Activated CD4-positive, alpha-beta memory T cell treated with anti-CD3 and anti-CD28 coated beads for 36 hours (primary cell): ENCODE data around the gene FCRL6. TPM values are rescaled to one million over a fixed set of nuclear protein-coding genes. Genes with fewer than 3 reads are reported as not detected.

Source experiments
- CTCF ChIA-PET: fragments of 350-600 bp; sonication (Branson Sonifier 250); formaldehyde crosslinking; loops from one replicate; lab custom pipeline; 2021; ENCODE audit warnings: antibody characterized with exemption, inconsistent platforms; lab: Charles Lee
- POLR2A ChIA-PET: fragments of 350-600 bp; sonication (Branson Sonifier 250); formaldehyde crosslinking; loops from one replicate; lab custom pipeline; 2021; ENCODE audit warnings: antibody characterized with exemption; lab: Charles Lee
- DNase-seq: peaks from one replicate; pipeline ENCODE4 v3.0.0-alpha.2; 2020
- H3K27ac Mint-ChIP-seq: one replicate; pipeline ENCODE4 v1.8.0; 2021; ENCODE audit warnings: mixed read lengths
- H3K27me3 Mint-ChIP-seq: one replicate; pipeline ENCODE4 v1.8.0; 2021; ENCODE audit warnings: mixed read lengths
- H3K36me3 Mint-ChIP-seq: one replicate; pipeline ENCODE4 v1.8.0; 2021; ENCODE audit warnings: mixed read lengths
- H3K4me1 Mint-ChIP-seq: one replicate; pipeline ENCODE4 v1.8.0; 2021; ENCODE audit warnings: low read depth, mixed read lengths
- H3K4me3 Mint-ChIP-seq: one replicate; pipeline ENCODE4 v1.8.0; 2021; ENCODE audit warnings: mild to moderate bottlenecking, mixed read lengths
- H3K9me3 Mint-ChIP-seq: one replicate; pipeline ENCODE4 v1.8.0; 2021; ENCODE audit warnings: mixed read lengths
- intact Hi-C: fragments of 100-400 bp; cut with micrococcal nuclease; formaldehyde crosslinking; loops from one replicate; pipeline ENCODE4 v1.15.1; 2023
- total RNA-seq, 2 experiments: library from RNA; stranded (reverse); gene quantifications; one replicate each; pipeline ENCODE4 v1.2.3, GENCODE V29; 2021

The FCRL6 gene
- total RNA-seq, 2 experiments from 2014 or later: not detected

DNA sequence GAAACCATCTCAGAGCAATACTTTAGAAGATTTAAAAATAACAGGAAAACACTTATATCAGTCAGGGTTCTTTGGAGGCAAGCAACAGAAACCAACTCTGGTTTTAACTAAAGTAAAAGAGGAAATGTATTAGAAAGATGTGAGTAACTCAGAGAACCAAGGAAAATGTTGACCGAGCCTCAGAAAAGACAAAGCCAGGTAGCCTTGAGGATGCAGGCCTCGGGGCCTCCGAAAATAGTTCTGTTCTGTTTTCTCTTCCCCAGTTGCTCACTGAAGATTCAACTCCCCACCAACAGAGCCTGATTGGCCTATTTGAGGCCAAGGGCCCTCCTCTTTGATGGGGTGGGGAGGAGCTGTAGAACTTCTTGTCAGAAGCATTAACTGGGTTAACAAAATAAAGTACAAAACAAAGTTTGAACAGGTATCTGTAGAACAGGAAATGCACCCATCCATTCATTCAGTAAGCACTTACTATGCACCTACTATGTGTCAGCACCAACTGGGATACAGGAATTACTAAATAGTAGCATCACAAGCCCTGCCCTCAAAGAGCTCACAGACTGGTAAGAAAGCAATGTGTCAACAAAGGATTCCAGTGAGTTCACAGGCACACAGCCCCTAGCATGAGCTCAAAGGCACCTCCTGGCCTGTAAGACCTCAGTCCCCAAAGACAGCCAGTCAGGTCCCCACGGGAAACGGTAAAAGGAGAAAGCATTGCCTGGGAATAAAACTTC is 37.1 kb downstream of the FCRL6 start:
- no peak for DNase-seq
- intact Hi-C loops: loop anchor here (2.0 kb wide), 1 partner anchor 40 kb away; no protein-coding TSS in a partner anchor
- Mint-ChIP-seq H3K4me1 (peaks cover 19% of the 10 kb centered on the region), H3K9me3 (no peaks in the 10 kb centered on the region), H3K27ac (peak overlapping the region; percentile 57), H3K36me3 (no peaks in the 10 kb centered on the region), H3K27me3 (no peaks in the 10 kb centered on the region), H3K4me3 (no peak overlapping the region)
- ChIA-PET POLR2A (interaction anchor here (0.7 to 1.0 kb wide), 2 partner anchors 15 to 34 kb away, joined by 3 read pairs; no protein-coding TSS in a partner anchor), CTCF (no interaction called here)

- CTCF ChIA-PET: interaction anchor here (0.9 to 1.8 kb wide), 4 partner anchors 9 to 51 kb away, joined by 4 to 6 read pairs (median 6); no protein-coding TSS in a partner anchor
- no peak for DNase-seq
- Mint-ChIP-seq H3K36me3 (no peaks in the 10 kb centered on the region), H3K4me1 (peaks cover 19% of the 10 kb centered on the region), H3K9me3 (no peaks in the 10 kb centered on the region), H3K4me3 (no peak overlapping the region), H3K27me3 (no peaks in the 10 kb centered on the region), H3K27ac (no peak overlapping the region)
- POLR2A ChIA-PET: no interaction called here
- intact Hi-C loops: no loop called here
Measured at GRCh38 chr1:159841749-159842148, 39.6 kb downstream of the FCRL6 start.

DNA sequence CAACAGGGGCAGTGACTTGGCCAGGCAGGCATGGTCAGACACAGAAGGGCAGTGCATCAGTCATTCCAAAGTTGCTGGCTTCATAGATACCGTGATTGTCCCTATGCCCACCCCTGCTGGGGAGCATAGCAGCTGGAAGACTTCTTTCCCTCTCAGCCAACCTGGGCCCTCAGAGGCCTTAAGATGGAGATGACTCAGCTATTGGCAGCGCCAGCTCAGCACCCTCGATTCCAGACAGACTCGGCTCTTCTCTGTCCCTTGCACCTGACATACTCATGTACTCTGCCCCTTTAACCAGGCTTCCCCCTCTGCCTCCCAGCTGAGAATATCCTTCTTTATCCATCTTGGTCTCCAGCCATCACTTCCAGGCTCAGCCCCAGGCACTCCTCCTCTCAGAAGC is 41.3 kb downstream of the FCRL6 start:
- no peaks in the 10 kb centered on the region for H3K27me3 Mint-ChIP-seq
- intact Hi-C loops: no loop called here
- ChIA-PET CTCF (no interaction called here), POLR2A (no interaction called here)
- H3K9me3 Mint-ChIP-seq: no peaks in the 10 kb centered on the region
- H3K27ac Mint-ChIP-seq: no peak overlapping the region
- DNase-seq: no peak
- no peak overlapping the region for H3K4me3 Mint-ChIP-seq
- H3K4me1 Mint-ChIP-seq: peaks cover 16% of the 10 kb centered on the region
- no peaks in the 10 kb centered on the region for H3K36me3 Mint-ChIP-seq

GRCh38 chr1:159845751-159846629 is 43.8 kb downstream of the FCRL6 start:
- no peak overlapping the region for H3K27ac Mint-ChIP-seq
- H3K9me3 Mint-ChIP-seq: no peaks in the 10 kb centered on the region
- intact Hi-C loops: no loop called here
- DNase-seq: no peak
- H3K4me1 Mint-ChIP-seq: no peaks in the 10 kb centered on the region
- H3K36me3 Mint-ChIP-seq: no peaks in the 10 kb centered on the region
- ChIA-PET CTCF (no interaction called here), POLR2A (no interaction called here)
- no peak overlapping the region for H3K4me3 Mint-ChIP-seq
- no peaks in the 10 kb centered on the region for H3K27me3 Mint-ChIP-seq

GRCh38 chr1:159847231-159847630 is 45.1 kb downstream of the FCRL6 start:
- no peak overlapping the region for H3K4me3 Mint-ChIP-seq
- CTCF ChIA-PET: no interaction called here
- intact Hi-C loops: no loop called here
- no peak for DNase-seq
- no peaks in the 10 kb centered on the region for H3K4me1 Mint-ChIP-seq
- H3K27me3 Mint-ChIP-seq: no peaks in the 10 kb centered on the region
- no peak overlapping the region for H3K27ac Mint-ChIP-seq
- no peaks in the 10 kb centered on the region for H3K9me3 Mint-ChIP-seq
- POLR2A ChIA-PET: no interaction called here
- H3K36me3 Mint-ChIP-seq: no peaks in the 10 kb centered on the region

DNA sequence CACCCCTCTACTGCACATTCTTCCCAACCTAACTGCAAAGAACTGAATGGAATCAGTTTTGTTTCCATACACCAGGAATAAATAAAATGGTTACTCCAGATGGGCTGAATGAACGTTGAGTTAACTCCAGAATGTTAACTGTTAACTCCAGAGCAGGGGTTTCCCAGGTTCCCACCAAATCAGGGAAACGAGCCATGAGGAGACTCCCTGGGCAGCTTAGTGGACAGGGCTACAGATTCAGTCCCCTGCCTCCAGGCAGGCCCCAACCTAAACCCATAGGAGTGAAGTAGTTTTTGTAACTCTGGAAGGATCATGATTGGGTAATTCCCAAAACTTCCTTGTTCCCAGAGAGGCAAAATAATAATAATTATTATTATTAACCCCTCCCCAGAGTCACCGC is 46.2 kb downstream of the FCRL6 start:
- no peak overlapping the region for H3K4me3 Mint-ChIP-seq
- H3K36me3 Mint-ChIP-seq: no peaks in the 10 kb centered on the region
- POLR2A ChIA-PET: no interaction called here
- no peak overlapping the region for H3K27ac Mint-ChIP-seq
- no peaks in the 10 kb centered on the region for H3K9me3 Mint-ChIP-seq
- no peaks in the 10 kb centered on the region for H3K27me3 Mint-ChIP-seq
- H3K4me1 Mint-ChIP-seq: no peaks in the 10 kb centered on the region
- DNase-seq: no peak
- CTCF ChIA-PET: no interaction called here
- intact Hi-C loops: no loop called here

GRCh38 chr1:159849626-159850366 is 47.6 kb downstream of the FCRL6 start:
- Mint-ChIP-seq H3K4me3 (no peak overlapping the region), H3K4me1 (peaks cover 6% of the 10 kb centered on the region), H3K9me3 (no peaks in the 10 kb centered on the region), H3K27ac (no peak overlapping the region), H3K36me3 (no peaks in the 10 kb centered on the region), H3K27me3 (no peaks in the 10 kb centered on the region)
- CTCF ChIA-PET: interaction anchor here (1.3 to 3.1 kb wide), 3 partner anchors 42 to 158 kb away, joined by 5 to 17 read pairs (median 8); no protein-coding TSS in a partner anchor
- intact Hi-C loops: no loop called here
- POLR2A ChIA-PET: no interaction called here
- no peak for DNase-seq

DNA sequence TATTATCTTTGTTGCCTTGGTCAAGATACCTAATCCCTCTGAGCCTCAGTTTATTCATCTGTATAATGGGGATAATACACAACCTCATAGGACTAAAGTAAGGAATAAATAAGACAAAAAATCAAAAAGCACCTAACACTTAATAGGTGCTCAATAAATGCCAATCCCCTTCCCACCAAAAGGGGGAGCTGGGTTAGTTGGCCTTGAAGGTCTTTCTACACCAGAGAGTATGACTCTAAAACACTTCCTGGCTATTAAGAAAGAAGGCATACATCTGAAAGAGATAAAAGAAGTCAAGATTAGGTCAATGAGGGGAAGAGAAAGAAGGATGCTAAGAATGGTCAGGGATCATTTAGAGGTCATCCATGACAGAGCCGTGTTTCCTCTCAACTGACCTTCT is 49.2 kb downstream of the FCRL6 start:
- Mint-ChIP-seq H3K4me3 (no peak overlapping the region), H3K4me1 (peaks cover 10% of the 10 kb centered on the region), H3K27ac (no peak overlapping the region), H3K27me3 (no peaks in the 10 kb centered on the region), H3K9me3 (no peaks in the 10 kb centered on the region), H3K36me3 (no peaks in the 10 kb centered on the region)
- ChIA-PET CTCF (interaction anchor here (1.3 to 3.1 kb wide), 6 partner anchors 10 to 156 kb away, joined by 3 to 17 read pairs (median 6); no protein-coding TSS in a partner anchor), POLR2A (no interaction called here)
- DNase-seq: no peak
- intact Hi-C loops: no loop called here

- DNase-seq: no peak
- H3K4me1 Mint-ChIP-seq: peaks cover 10% of the 10 kb centered on the region
- no peak overlapping the region for H3K27ac Mint-ChIP-seq
- no peaks in the 10 kb centered on the region for H3K9me3 Mint-ChIP-seq
- H3K36me3 Mint-ChIP-seq: no peaks in the 10 kb centered on the region
- CTCF ChIA-PET: interaction anchor here (0.5 to 2.1 kb wide), 6 partner anchors 13 to 55 kb away, joined by 3 to 10 read pairs (median 3); no protein-coding TSS in a partner anchor
- H3K27me3 Mint-ChIP-seq: no peaks in the 10 kb centered on the region
- POLR2A ChIA-PET: interaction anchor here (0.9 to 1.9 kb wide), 4 partner anchors 14 to 72 kb away, joined by 3 to 4 read pairs (median 4); partner anchors contain the start of gene TAGLN2
- H3K4me3 Mint-ChIP-seq: peak overlapping the region; percentile 72
- intact Hi-C loops: loop anchor here (2.0 kb wide), 3 partner anchors 27 to 73 kb away; partner anchors contain the start of genes DUSP23 and SLAMF8
Measured at GRCh38 chr1:159853417-159854115, 51.4 kb downstream of the FCRL6 start.

GRCh38 chr1:159854116-159854692 is 52.0 kb downstream of the FCRL6 start:
- Mint-ChIP-seq H3K36me3 (no peaks in the 10 kb centered on the region), H3K27me3 (no peaks in the 10 kb centered on the region), H3K4me1 (peaks cover 10% of the 10 kb centered on the region), H3K27ac (no peak overlapping the region), H3K9me3 (no peaks in the 10 kb centered on the region), H3K4me3 (peak overlapping the region; percentile 72)
- CTCF ChIA-PET: interaction anchor here (0.6 to 2.1 kb wide), 4 partner anchors 14 to 55 kb away, joined by 3 to 10 read pairs (median 4); no protein-coding TSS in a partner anchor
- POLR2A ChIA-PET: interaction anchor here (0.9 to 1.9 kb wide), 5 partner anchors 15 to 73 kb away, joined by 3 to 4 read pairs (median 4); partner anchors contain the start of gene TAGLN2
- intact Hi-C loops: loop anchor here (2.0 kb wide), 3 partner anchors 27 to 73 kb away; partner anchors contain the start of genes DUSP23 and SLAMF8
- DNase-seq: peak; percentile 42
